ENCODE measurements around the gene PNKD. TPM values are rescaled to one million over a fixed set of nuclear protein-coding genes. Genes with fewer than 3 reads are reported as not detected.
A peak's percentile ranks its signal among the peaks of the same experiment; 100 is the strongest.
"Not testable (repeated sequence)": the region's sequence is repeated elsewhere in the genome, so short reads cannot be mapped to it uniquely, and the experiment has no call there.

Gene PNKD
- total and polyA plus RNA-seq, 4 donors, result 26.9 to 108 (median 65.7) TPM

GRCh38 chr2:218273214-218273907, 3.0 kb downstream of the PNKD start:
- intact Hi-C loops (cut with DNase I), result loop anchor here (2.0 to 10.0 kb wide), 3 partner anchors 17 to 194 kb away; no protein-coding TSS in a partner anchor
- H3K36me3 ChIP-seq (ENCODE audit: control insufficient read depth in 1 of 2, insufficient read depth in 2 of 2, low read length in 1 of 2), result peaks cover 3 to 22% of the 10 kb centered on the region in 2 donors
- H3K4me1 ChIP-seq (ENCODE audit: control insufficient read depth in 1 of 2, insufficient read depth in 2 of 2, low read length in 2 of 2); ATAC-seq (ENCODE audit: low FRiP score); H3K9me3 ChIP-seq (ENCODE audit: control insufficient read depth, low read length); DNase-seq; H3K27me3 ChIP-seq (ENCODE audit: control insufficient read depth in 1 of 2, insufficient read depth in 2 of 2, low read length in 1 of 2); H3K4me3 ChIP-seq (ENCODE audit: low read length in 2 of 2); H3K27ac ChIP-seq (ENCODE audit: low read depth in 1 of 2, low read length in 2 of 2): not testable (repeated sequence)
- WGBS, 2 donors, result 64 to 70% methylated on average over 8 of the region's 8 CpGs

GRCh38 chr2:218273908-218274249, 3.6 kb downstream of the PNKD start:
- DNase-seq, result no peak
- ATAC-seq (ENCODE audit: low FRiP score), result no peak
- Histone ChIP-seq H3K9me3 (ENCODE audit: control insufficient read depth, low read length) (no peaks in the 10 kb centered on the region), H3K36me3 (ENCODE audit: control insufficient read depth in 1 of 2, insufficient read depth in 2 of 2, low read length in 1 of 2) (peaks cover 3 to 27% of the 10 kb centered on the region in 2 donors), H3K4me1 (ENCODE audit: control insufficient read depth in 1 of 2, insufficient read depth in 2 of 2, low read length in 2 of 2) (no peaks in the 10 kb centered on the region), H3K27me3 (ENCODE audit: control insufficient read depth in 1 of 2, insufficient read depth in 2 of 2, low read length in 1 of 2) (no peaks in the 10 kb centered on the region), H3K4me3 (ENCODE audit: low read length in 2 of 2) (no peak overlapping the region), H3K27ac (ENCODE audit: low read depth in 1 of 2, low read length in 2 of 2) (peak overlapping the region in 1 of 2 donors; percentile 20)
- intact Hi-C loops (cut with DNase I), result loop anchor here (2.0 to 10.0 kb wide), 4 partner anchors 17 to 193 kb away; no protein-coding TSS in a partner anchor
- 58 to 69% methylated on average over 2 of the region's 2 CpGs for WGBS, 2 donors

GRCh38 chr2:218274586-218274985, 4.3 kb downstream of the PNKD start:
- no peak for DNase-seq
- Histone ChIP-seq H3K9me3 (ENCODE audit: control insufficient read depth, low read length) (no peaks in the 10 kb centered on the region), H3K4me3 (ENCODE audit: low read length in 2 of 2) (no peak overlapping the region), H3K36me3 (ENCODE audit: control insufficient read depth in 1 of 2, insufficient read depth in 2 of 2, low read length in 1 of 2) (peaks cover 3 to 28% of the 10 kb centered on the region in 2 donors), H3K27me3 (ENCODE audit: control insufficient read depth in 1 of 2, insufficient read depth in 2 of 2, low read length in 1 of 2) (no peaks in the 10 kb centered on the region), H3K4me1 (ENCODE audit: control insufficient read depth in 1 of 2, insufficient read depth in 2 of 2, low read length in 2 of 2) (no peaks in the 10 kb centered on the region), H3K27ac (ENCODE audit: low read depth in 1 of 2, low read length in 2 of 2) (no peak overlapping the region)
- intact Hi-C loops (cut with DNase I), result loop anchor here (2.0 to 10.0 kb wide), 3 partner anchors 72 to 193 kb away; no protein-coding TSS in a partner anchor
- 48 to 54% methylated on average over 4 of the region's 4 CpGs for WGBS, 2 donors
- ATAC-seq (ENCODE audit: low FRiP score), result no peak

DNA sequence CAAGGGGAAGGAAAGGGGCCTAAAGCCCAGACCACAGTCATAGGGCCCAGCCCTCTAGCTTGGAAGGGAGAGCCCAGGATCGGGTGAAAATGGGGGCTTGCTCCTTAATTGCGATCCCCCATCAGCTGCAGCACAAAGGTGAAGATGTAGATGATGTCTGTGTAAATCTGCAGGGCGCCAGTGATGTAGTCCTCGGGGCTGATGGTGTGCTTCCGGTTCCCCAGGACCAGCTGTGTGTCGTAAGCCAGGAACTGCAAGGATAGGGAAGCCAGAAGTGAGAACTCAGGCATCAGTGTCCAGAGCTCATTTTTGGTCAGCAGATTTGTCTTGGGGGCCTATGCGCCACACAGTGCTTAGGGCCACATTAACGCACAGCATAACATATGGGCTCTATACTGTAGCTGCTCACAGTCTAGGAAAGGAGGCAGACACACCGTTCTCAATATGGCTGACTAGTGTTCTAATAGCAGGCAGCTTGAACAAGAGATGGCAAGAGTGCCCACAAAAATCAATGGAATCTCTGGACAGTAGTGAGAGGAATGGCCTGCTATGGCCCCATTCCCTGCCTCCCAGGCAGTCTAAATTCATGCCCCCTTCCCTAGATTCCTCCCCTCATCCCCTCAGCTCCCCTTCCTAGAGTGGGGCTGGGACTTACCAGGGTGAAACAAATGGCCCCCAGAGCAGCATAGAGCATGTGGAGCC, 5.2 kb downstream of the PNKD start:
- Histone ChIP-seq H3K4me1 (ENCODE audit: control insufficient read depth in 1 of 2, insufficient read depth in 2 of 2, low read length in 2 of 2) (no peaks in the 10 kb centered on the region), H3K27me3 (ENCODE audit: control insufficient read depth in 1 of 2, insufficient read depth in 2 of 2, low read length in 1 of 2) (no peaks in the 10 kb centered on the region), H3K36me3 (ENCODE audit: control insufficient read depth in 1 of 2, insufficient read depth in 2 of 2, low read length in 1 of 2) (peaks cover 3 to 34% of the 10 kb centered on the region in 2 donors), H3K27ac (ENCODE audit: low read depth in 1 of 2, low read length in 2 of 2) (peak overlapping the region in 1 of 2 donors; percentile 13), H3K9me3 (ENCODE audit: control insufficient read depth, low read length) (no peaks in the 10 kb centered on the region), H3K4me3 (ENCODE audit: low read length in 2 of 2) (no peak overlapping the region)
- intact Hi-C loops (cut with DNase I), result loop anchor here in 1 of 2 donors (2.0 to 10.0 kb wide), 2 partner anchors 71 to 189 kb away; no protein-coding TSS in a partner anchor
- ATAC-seq (ENCODE audit: low FRiP score), result no peak
- 72 to 80% methylated on average over 9 of the region's 9 CpGs for WGBS, 2 donors
- no peak for DNase-seq

GRCh38 chr2:218276986-218277755, 6.9 kb downstream of the PNKD start:
- H3K4me3 ChIP-seq (ENCODE audit: low read length in 2 of 2), result no peak overlapping the region
- no peaks in the 10 kb centered on the region for H3K27me3 ChIP-seq (ENCODE audit: control insufficient read depth in 1 of 2, insufficient read depth in 2 of 2, low read length in 1 of 2)
- no peak overlapping the region for H3K27ac ChIP-seq (ENCODE audit: low read depth in 1 of 2, low read length in 2 of 2)
- intact Hi-C loops (cut with DNase I), result loop anchor here in 1 of 2 donors (10.0 kb wide), 1 partner anchor 188 kb away; no protein-coding TSS in a partner anchor
- DNase-seq, result no peak
- ATAC-seq (ENCODE audit: low FRiP score), result no peak
- no peaks in the 10 kb centered on the region for H3K4me1 ChIP-seq (ENCODE audit: control insufficient read depth in 1 of 2, insufficient read depth in 2 of 2, low read length in 2 of 2)
- no peaks in the 10 kb centered on the region for H3K9me3 ChIP-seq (ENCODE audit: control insufficient read depth, low read length)
- H3K36me3 ChIP-seq (ENCODE audit: control insufficient read depth in 1 of 2, insufficient read depth in 2 of 2, low read length in 1 of 2), result peaks cover 3 to 35% of the 10 kb centered on the region in 2 donors
- WGBS, 2 donors, result 61 to 62% methylated on average over 12 of the region's 12 CpGs

- intact Hi-C loops (cut with DNase I), result loop anchor here in 1 of 2 donors (10.0 kb wide), 1 partner anchor 187 kb away; no protein-coding TSS in a partner anchor
- WGBS, 2 donors, result 56 to 79% methylated on average over 7 of the region's 7 CpGs
- H3K9me3 ChIP-seq (ENCODE audit: control insufficient read depth, low read length), result no peaks in the 10 kb centered on the region
- peaks cover 0 to under 1% of the 10 kb centered on the region in 2 donors for H3K4me1 ChIP-seq (ENCODE audit: control insufficient read depth in 1 of 2, insufficient read depth in 2 of 2, low read length in 2 of 2)
- ATAC-seq (ENCODE audit: low FRiP score) (no peak), DNase-seq (no peak)
- no peaks in the 10 kb centered on the region for H3K27me3 ChIP-seq (ENCODE audit: control insufficient read depth in 1 of 2, insufficient read depth in 2 of 2, low read length in 1 of 2)
- H3K4me3 ChIP-seq (ENCODE audit: low read length in 2 of 2), result no peak overlapping the region
- H3K27ac ChIP-seq (ENCODE audit: low read depth in 1 of 2, low read length in 2 of 2), result no peak overlapping the region
- peaks cover 3 to 35% of the 10 kb centered on the region in 2 donors for H3K36me3 ChIP-seq (ENCODE audit: control insufficient read depth in 1 of 2, insufficient read depth in 2 of 2, low read length in 1 of 2)
Observed at GRCh38 chr2:218277921-218278320, 7.6 kb downstream of the PNKD start.

GRCh38 chr2:218278531-218279360, 8.4 kb downstream of the PNKD start:
- no peak overlapping the region for H3K4me3 ChIP-seq (ENCODE audit: low read length in 2 of 2)
- H3K9me3 ChIP-seq (ENCODE audit: control insufficient read depth, low read length), result no peaks in the 10 kb centered on the region
- H3K36me3 ChIP-seq (ENCODE audit: control insufficient read depth in 1 of 2, insufficient read depth in 2 of 2, low read length in 1 of 2), result peaks cover 3 to 35% of the 10 kb centered on the region in 2 donors
- ATAC-seq (ENCODE audit: low FRiP score), result no peak
- no peak overlapping the region for H3K27ac ChIP-seq (ENCODE audit: low read depth in 1 of 2, low read length in 2 of 2)
- intact Hi-C loops (cut with DNase I), result loop anchor here in 1 of 2 donors (10.0 kb wide), 1 partner anchor 186 kb away; no protein-coding TSS in a partner anchor
- no peak for DNase-seq
- H3K4me1 ChIP-seq (ENCODE audit: control insufficient read depth in 1 of 2, insufficient read depth in 2 of 2, low read length in 2 of 2), result peaks cover 0 to 3% of the 10 kb centered on the region in 2 donors
- 78 to 79% methylated on average over 16 of the region's 16 CpGs for WGBS, 2 donors
- no peaks in the 10 kb centered on the region for H3K27me3 ChIP-seq (ENCODE audit: control insufficient read depth in 1 of 2, insufficient read depth in 2 of 2, low read length in 1 of 2)

Measured in aorta (tissue), 5 donors.